ENCODE data around the gene JAKMIP2. TPM values are rescaled to one million over a fixed set of nuclear protein-coding genes. Genes with fewer than 3 reads are reported as not detected.
A peak's percentile ranks its signal among the peaks of the same experiment; 100 is the strongest.

The JAKMIP2 gene
- total RNA-seq, 1 experiment from 2014 or later = not detected

DNA sequence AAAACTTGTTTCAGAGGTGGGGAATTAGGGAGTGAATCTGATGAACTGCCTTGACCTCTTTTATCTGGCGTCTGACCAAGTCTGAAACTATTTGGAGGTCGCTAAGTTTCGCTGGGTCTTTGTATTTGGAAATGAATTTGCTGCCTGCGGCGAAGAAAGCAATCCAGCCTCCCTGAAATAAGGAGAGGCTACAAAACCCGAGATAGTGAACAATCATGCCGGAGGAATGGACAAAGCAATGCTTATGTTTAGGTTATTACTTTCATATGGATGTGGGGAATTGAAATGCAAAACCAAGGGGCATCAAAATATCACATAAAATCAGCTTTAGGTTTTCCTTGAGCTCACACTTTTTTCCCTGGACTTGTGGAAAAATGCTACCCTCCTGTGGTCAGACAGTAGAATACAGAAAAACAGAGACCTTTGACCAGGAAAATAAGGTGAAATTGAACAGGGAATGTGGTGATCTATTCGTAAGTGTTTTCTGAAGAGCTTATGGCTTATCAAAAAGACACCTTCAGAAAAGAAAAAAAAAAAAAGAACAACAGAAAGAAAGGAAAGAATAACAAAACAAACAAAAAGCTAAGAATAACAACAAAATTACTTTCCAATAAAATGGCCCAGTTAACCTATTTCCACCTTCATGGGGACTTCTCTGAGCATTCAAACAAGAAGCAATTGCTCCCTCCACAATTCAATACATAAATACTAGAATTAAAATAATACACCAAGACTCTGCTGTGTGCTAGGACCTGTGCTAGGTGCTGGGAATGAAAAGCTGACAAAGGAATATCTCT is 204.1 kb downstream of the JAKMIP2 start:
- BruUV-seq (replicated peaks) = no TSS peak
- in situ Hi-C loops (cut with HindIII; ENCODE audit: low pct_unique_long_range_greater_than_20kb, low sequenced_read_pairs) = no loop called here

GRCh38 chr5:147576646-147577535 is 205.6 kb downstream of the JAKMIP2 start:
- in situ Hi-C loops (cut with HindIII; ENCODE audit: low pct_unique_long_range_greater_than_20kb, low sequenced_read_pairs) = no loop called here
- POLR2A ChIA-PET = no interaction called here
- intact Hi-C loops (cut with micrococcal nuclease; ENCODE audit: unreplicated experiment) = loop anchor here (5.0 to 10.0 kb wide), 2 partner anchors 65 to 1042 kb away; partner anchors contain the start of gene DPYSL3
- no TSS peak for BruUV-seq (replicated peaks)
- Histone ChIP-seq H3K36me3 (ENCODE audit: control insufficient read depth, insufficient read depth, low read length) (no peaks in the 10 kb centered on the region), H3K27me3 (ENCODE audit: control insufficient read depth, insufficient read depth, low read length) (no peaks in the 10 kb centered on the region), H3K9me3 (ENCODE audit: control insufficient read depth, insufficient read depth, low read depth, low read length) (no peaks in the 10 kb centered on the region), H3K4me1 (ENCODE audit: control insufficient read depth, insufficient read depth, low read length) (no peaks in the 10 kb centered on the region), H3K27ac (ENCODE audit: low read length) (no peak overlapping the region), H3K4me3 (ENCODE audit: low read depth in 2 of 2, low read length in 2 of 2) (no peak overlapping the region)
- peak; percentile 71; the same call in 1 of the 2 replicates for ATAC-seq
- CTCF ChIA-PET = interaction anchor here (0.7 kb wide), 5 partner anchors 122 to 893 kb away, joined by 3 to 14 read pairs (median 7); no protein-coding TSS in a partner anchor
- peak; percentile 24 for DNase-seq (ENCODE audit: low read depth, low spot score)
- TF ChIP-seq CTCF (IDR thresholded peaks at IDR 0.05) (peak; percentile 92), POLR2AphosphoS5 (IDR thresholded peaks at IDR 0.05; ENCODE audit: low read depth, low read length) (no peak)

More for the DNA sequence above, 204.1 kb downstream of the JAKMIP2 start:
- ChIA-PET CTCF (interaction anchor here (0.6 to 1.2 kb wide), 10 partner anchors 18 to 1223 kb away, joined by 3 to 9 read pairs (median 3); no protein-coding TSS in a partner anchor), POLR2A (interaction anchor here (0.6 to 0.7 kb wide), 2 partner anchors 34 to 124 kb away, joined by 3 to 9 read pairs; no protein-coding TSS in a partner anchor)
- H3K4me3 ChIP-seq (ENCODE audit: low read depth in 2 of 2, low read length in 2 of 2) = no peak overlapping the region
- intact Hi-C loops (cut with micrococcal nuclease; ENCODE audit: unreplicated experiment) = loop anchor here (1.0 to 10.0 kb wide), 4 partner anchors 66 to 1044 kb away; partner anchors contain the start of gene DPYSL3
- no peaks in the 10 kb centered on the region for H3K4me1 ChIP-seq (ENCODE audit: control insufficient read depth, insufficient read depth, low read length)
- H3K27me3 ChIP-seq (ENCODE audit: control insufficient read depth, insufficient read depth, low read length) = no peaks in the 10 kb centered on the region
- no peaks in the 10 kb centered on the region for H3K9me3 ChIP-seq (ENCODE audit: control insufficient read depth, insufficient read depth, low read depth, low read length)
- peak; percentile 10 for DNase-seq (ENCODE audit: low read depth, low spot score)
- ATAC-seq = peak; percentile 62; the same call in 1 of the 2 replicates
- peak; percentile 63 for TF ChIP-seq CTCF (IDR thresholded peaks at IDR 0.05)
- TF ChIP-seq, protein P1, sequence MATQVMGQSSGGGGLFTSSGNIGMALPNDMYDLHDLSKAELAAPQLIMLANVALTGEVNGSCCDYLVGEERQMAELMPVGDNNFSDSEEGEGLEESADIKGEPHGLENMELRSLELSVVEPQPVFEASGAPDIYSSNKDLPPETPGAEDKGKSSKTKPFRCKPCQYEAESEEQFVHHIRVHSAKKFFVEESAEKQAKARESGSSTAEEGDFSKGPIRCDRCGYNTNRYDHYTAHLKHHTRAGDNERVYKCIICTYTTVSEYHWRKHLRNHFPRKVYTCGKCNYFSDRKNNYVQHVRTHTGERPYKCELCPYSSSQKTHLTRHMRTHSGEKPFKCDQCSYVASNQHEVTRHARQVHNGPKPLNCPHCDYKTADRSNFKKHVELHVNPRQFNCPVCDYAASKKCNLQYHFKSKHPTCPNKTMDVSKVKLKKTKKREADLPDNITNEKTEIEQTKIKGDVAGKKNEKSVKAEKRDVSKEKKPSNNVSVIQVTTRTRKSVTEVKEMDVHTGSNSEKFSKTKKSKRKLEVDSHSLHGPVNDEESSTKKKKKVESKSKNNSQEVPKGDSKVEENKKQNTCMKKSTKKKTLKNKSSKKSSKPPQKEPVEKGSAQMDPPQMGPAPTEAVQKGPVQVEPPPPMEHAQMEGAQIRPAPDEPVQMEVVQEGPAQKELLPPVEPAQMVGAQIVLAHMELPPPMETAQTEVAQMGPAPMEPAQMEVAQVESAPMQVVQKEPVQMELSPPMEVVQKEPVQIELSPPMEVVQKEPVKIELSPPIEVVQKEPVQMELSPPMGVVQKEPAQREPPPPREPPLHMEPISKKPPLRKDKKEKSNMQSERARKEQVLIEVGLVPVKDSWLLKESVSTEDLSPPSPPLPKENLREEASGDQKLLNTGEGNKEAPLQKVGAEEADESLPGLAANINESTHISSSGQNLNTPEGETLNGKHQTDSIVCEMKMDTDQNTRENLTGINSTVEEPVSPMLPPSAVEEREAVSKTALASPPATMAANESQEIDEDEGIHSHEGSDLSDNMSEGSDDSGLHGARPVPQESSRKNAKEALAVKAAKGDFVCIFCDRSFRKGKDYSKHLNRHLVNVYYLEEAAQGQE (IDR thresholded peaks at IDR 0.05; ENCODE audit: insufficient read depth in 1 of 2, low read depth in 2 of 2, low read length in 1 of 2) = no peak
- no peak overlapping the region for H3K27ac ChIP-seq (ENCODE audit: low read length)
- H3K36me3 ChIP-seq (ENCODE audit: control insufficient read depth, insufficient read depth, low read length) = no peaks in the 10 kb centered on the region

Data from Panc1 (cell line).